Cerebellar cortex (tissue), 1 donor: ENCODE data around the gene SH3TC1.

Experiments
- DNase-seq: peaks from one replicate; pipeline ENCODE4 v3.0.0-alpha.2; 2015; ENCODE audit warnings: low spot score

Gene SH3TC1

DNA sequence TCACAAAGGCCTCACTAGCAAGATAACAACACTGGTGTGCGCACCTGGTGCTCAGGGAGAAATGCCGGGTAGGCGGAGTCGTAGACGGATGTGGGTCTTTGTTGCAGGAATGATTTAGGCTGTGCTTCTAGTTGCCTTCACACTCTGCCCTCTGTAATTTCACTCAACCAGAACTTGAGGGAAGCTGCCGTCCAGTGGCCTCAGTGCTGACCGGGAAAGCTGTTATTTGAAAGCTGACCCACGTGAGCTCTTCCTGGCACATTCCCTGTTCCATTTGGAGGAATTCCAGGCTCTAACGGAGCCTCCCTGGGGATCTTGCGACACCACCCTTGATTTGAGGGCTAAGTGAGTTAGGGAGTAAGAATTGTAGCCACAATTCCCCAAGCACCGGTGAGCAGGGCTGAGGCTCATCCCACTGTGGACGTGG, 15.9 kb downstream of the SH3TC1 start:
- no peak for DNase-seq

DNA sequence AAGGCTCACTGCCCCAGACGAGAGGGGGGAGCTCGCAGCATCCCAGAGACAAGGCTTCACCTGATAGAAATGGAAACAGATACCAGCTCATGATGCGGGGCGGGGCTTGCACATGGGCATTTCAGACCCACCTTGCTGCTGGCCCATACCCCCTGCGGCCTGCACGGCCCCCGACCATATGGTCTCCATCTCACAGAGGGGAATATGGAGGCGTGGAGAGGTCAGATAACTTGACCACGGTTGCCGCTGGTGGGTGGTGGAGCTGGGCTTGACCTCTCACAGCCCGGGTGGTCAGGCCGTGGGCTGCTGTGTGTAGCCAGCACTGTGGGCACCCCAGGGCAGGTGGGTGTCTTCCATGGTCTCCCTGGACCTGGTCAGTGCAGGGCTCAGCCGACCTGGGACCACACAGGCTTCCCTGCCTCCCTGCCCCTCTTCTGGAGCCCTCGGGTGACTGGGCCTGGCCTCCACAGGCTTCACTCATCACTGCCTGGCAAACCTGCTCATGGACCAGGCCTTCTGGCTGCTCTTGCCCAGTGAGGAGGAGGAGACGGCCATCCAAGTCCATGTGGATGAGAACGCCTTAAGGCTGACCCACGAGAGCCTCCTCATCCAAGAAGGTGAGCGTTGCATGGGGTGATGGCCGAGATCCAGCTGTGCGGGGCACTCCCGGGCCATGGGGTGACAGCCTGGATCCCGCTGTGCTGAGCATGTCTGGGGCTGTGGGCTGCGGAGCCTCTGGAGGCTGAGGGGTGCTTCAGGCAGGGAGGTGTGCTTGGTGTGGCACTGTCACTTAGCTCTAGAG, 16.8 kb downstream of the SH3TC1 start:
- no peak for DNase-seq

DNA sequence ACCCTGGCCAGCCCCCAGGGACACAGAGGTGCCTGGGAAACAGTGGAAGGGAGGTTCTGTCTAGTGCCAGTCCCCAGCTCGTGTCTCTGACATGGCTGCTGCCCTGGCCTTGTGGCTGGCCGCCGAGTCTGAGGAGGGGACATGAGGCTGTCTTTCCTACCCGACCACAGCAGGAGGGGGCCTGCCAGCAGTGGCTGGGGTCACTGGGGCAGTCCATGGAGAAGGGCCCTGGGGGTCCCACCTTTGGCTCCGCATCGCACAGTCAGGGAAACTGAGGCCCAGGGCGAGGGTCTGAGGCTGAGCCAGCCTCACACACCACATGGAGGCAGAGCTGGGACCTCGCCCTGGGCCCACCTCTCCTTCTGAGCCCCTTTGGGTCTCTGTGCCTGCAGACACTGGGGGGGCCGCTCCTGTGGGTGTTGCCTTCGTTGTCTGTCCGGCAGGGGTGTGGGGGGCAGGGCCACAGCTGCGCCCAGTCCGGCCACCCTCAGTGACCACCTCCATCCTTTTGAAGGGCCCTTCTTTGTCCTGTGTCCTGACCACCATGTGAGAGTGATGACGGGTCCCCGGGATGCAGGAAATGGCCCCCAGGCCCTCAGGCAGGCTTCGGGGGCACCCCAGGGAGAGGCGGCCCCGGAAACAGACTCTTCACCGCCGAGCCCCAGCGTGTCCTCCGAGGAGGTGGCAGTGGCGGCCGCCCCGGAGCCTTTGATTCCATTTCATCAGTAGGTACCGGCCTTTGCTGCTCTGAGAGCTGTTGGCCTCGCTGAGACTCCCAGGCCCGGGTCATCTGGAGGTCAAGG, 17.6 kb downstream of the SH3TC1 start:
- DNase-seq, result no peak

DNA sequence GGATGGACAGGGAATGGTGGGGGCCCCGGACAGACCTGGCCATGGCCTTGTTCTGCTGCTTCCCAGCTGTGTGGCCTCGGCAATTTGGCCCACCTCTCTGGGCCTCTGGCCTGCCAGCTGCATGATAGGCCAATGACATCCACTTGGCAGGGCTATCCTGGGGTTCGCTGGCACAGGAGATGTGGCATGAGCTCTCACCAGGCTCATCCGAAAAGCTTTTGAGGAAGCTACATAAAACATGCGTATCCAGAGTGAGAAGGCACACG, 18.1 kb downstream of the SH3TC1 start:
- no peak for DNase-seq

- DNase-seq, result no peak
Observed at GRCh38 chr4:8217871-8218270, 18.8 kb downstream of the SH3TC1 start.

- DNase-seq, result no peak
Observed at GRCh38 chr4:8218371-8219031, 19.4 kb downstream of the SH3TC1 start.

DNA sequence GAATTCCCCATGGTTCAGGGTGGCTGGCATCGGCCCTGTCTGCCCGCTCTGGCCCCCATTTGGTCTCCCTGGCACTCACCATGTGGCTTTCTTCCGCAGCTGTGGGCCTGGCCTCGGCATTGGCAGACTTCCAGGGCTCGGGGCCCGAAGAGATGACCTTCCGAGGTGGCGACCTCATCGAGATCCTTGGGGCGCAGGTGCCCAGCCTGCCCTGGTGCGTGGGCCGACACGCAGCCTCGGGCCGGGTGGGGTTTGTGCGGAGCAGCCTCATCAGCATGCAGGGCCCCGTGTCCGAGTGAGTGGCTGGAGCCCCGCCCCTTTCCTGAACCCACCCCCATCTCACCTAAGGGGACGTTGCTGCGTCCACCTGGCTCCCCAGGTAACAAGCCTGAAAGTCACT, 20.1 kb downstream of the SH3TC1 start:
- DNase-seq, result no peak

DNA sequence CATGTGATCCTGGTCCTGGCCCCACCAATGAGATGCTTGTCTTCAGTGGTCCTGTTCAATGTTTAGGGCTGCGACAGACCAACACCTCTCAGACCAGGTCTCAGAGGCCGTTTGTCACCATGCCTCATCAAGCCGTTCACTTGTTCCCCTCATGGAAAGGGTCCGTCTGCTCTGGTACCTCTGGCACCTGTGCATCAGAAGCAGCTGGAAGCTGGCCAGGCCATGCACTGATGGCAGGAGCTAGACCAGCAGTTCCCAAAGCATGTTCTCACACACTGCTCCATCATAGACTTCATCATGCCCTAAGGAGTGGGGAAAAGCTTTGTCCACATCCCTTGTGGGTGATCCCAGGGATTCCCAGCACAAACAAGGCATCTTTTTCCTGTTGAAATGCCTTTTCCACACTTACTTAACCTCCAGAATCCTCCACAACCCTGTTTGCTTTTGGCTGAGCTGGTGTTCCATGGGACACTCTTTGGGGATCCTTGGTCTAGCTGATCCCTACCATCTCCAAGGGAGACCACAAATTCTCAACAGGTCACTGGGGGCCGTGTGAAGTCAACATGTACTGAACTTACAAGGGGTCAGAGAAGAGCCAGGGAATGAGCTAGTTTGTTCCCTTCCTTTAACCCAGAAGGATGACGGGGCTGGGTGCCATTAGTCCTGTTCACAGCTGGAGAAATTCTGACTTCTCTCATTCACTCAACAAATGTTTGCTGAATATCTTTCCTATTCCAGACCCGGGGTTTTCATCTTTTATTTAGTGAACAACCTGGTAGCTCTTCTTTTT, 21.8 kb downstream of the SH3TC1 start:
- no peak for DNase-seq

DNA sequence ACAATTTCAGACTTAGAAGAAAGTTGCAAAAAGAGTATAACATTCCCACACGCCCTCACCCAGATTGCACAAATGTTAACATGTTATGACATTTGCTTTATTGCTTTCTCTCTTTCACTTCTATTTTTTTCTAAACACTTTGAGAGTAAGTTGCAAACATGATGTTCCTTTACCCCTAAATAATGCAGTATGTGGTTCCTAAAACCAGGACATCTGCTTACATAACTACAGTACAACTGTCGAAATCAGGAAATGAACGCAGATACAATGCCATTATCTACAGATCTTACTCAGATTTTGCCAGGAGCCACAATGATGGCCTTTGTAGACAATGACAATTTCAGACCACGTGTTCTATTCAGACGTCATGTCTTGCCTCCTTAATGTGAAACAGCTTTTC, 22.4 kb downstream of the SH3TC1 start:
- no peak for DNase-seq

DNA sequence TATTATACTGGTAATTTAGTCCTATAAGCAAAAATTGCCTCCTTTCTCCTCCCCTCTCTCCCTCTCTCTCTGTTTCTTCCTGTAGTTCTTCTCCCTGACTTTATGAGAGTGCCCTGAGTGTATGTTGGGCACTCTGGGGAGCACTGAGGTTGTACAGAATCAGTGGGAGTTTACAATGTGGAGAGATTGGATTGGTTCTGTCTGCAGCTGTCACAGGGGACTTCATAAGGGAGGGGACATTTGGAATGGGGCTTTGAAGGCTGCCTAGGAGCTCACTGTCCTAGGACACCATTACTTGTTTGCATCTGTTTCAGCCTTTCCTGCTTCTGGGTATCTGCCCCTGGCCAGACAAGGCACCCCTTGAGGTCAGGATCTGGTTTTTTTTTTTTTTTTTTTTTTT, 22.9 kb downstream of the SH3TC1 start:
- no peak for DNase-seq

DNA sequence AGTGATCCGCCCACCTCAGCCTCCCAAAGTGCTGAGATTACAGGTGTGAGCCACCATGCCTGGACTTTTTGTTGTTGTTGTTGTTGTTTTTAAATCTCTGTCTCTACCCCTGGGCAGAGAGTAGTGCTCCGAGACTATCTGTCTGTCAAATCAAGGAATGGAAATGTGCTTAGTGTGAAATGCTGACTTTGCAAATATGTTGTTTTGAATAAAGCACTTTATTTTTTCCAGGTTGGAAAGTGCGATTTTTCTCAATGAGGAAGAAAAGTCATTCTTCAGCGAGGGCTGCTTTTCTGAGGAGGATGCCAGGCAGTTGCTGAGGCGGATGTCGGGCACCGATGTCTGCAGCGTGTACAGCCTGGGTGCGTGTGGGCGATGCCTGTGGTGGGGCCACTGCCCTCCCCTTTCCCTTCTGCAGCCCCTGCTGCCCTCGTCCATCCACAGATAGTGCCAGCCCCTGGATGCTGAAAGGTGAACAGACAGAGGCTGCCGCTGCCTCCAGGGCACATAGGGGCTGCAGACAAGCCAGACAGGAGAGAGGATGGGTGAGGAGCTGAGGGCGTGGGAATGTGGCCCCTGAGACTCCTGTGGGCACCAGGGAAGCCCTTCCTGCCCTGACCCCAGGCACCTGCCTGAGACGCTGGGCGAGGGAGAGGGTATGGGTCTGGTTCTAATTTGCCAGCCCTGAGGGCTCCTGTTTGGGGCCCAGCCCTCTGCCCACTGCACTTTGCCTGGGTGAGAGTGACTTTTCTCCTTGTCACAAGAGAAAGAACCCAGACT, 23.7 kb downstream of the SH3TC1 start:
- no peak for DNase-seq

DNA sequence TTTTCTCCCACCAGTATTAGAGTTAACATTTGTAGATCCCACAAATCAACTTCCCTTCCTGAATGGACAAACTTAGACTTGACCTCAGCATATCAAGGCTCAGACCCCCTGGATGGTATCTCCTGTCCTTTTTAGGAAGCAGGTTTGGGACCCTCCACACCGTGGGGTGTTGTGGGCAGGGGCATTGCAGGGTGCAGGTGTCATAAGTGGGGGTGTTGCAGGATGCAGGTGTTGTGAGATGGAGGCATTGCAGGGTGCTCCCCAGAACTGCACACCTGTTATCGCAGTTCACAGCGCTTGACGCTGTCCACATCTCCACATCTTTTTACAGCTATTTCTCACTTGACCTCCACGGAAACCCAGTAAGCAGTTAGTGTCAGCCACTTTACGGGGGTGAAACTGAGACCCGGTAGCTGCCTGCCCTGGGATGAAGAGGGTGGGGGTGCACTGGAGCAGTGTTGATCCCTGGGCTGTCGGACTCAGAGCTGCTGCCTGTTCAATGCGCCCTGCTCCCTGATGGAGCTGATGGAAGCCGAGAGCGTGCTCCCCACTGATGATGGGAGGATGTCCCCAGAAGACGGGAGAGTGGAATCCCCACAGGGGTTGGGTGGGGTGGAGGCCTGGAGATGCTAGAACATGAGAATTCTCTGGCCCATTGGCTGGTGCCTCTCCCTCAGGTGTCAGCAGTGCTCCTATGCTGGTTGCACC, 25.3 kb downstream of the SH3TC1 start:
- no peak for DNase-seq

DNA sequence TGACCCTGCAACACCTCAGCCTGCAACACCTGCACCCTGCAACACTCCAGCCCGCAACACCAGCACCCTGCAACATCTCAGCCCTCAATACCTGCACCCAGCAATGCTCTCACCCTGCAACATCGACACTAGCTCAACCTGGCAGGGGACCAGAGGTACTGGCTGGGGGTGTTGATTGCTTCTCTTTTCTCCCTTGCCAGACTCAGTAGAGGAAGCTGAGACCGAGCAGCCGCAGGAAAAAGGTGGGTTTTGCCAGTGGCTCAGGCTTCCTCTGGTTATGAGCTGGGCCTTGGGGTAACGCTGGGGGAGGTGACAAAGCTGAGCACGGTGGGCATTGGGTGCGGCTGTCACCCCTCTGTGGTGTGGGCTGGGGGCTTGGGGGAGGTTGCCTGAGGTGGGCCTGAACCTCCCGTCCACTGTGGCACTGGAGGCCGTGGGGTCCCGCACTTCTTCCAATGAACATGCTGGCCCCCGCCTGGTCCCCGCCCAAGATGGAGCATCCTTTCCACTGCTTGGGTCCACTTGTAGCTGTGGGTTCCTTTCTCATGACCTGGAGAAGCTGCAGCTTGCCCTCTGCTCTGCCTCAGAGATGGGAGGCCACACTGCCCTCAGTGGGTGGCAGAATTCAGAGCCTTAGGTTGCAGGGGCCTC, 26.0 kb downstream of the SH3TC1 start:
- DNase-seq, result no peak

GRCh38 chr4:8225706-8226443, 26.8 kb downstream of the SH3TC1 start:
- DNase-seq, result no peak

GRCh38 chr4:8227201-8227770, 28.2 kb downstream of the SH3TC1 start:
- DNase-seq, result no peak

DNA sequence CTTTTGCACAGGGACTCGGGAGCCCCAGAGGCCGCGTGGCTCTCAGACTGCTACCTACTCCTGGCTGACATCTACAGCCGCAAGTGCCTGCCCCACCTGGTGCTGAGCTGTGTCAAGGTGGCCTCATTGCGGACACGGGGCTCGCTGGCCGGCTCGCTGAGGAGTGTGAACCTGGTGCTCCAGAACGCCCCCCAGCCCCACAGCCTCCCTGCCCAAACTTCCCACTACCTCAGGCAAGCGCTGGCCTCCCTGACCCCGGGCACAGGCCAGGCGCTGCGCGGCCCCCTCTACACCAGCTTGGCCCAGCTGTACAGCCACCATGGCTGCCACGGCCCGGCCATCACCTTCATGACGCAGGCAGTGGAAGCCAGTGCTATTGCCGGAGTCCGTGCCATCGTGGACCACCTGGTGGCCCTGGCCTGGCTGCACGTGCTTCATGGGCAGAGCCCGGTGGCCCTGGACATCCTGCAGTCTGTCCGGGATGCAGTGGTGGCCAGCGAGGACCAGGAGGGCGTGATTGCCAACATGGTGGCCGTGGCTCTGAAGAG, 28.8 kb downstream of the SH3TC1 start:
- no peak for DNase-seq

DNA sequence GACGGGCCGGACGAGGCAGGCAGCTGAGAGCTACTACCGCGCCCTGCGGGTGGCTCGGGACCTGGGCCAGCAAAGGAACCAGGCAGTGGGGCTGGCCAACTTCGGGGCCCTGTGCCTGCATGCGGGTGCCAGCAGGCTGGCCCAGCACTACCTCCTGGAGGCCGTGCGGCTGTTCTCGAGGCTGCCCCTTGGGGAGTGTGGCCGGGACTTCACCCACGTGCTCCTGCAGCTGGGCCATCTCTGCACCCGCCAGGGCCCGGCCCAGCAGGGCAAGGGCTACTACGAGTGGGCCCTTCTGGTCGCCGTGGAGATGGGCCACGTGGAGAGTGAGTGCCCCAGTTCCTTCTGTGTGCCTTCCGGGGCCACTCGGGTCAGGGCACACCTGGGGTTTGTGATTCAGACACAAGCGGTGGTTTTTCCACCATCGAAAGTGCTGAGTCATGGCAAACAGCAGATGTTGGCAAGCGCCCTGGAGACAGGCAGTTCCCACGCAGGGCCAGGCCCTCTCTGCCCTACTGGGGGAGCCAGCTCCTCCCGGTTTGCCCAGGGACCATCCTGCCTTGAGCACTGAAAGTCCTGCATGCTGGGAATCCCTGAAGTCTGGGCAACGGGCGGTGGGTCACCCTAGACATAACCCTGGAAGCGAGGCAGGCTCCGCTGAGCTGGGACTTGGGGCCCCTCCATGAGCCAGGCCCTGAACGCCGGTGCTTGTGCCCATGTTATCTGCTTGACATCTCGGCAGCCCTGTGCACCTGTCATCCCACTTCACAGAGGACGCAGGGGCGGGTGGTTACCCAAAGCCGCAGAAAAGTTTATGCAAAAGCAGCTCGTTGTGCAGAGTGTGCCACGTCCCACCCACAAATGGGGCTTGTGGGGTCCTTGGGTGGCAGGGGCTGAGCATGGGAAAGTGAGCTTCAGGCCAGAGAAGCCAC, 29.5 kb downstream of the SH3TC1 start:
- peak; percentile 34 for DNase-seq
